CD14-positive monocyte (primary cell): ENCODE results near the gene MSMO1. TPM values are rescaled to one million over a fixed set of nuclear protein-coding genes. Genes with fewer than 3 reads are reported as not detected.

Experiments used
- DNase-seq, 3 donors: peaks; one replicate each; pipeline ENCODE4 v3.0.0-alpha.2; 2011 to 2022
- H2AFZ ChIP-seq: 2 replicates; pipeline ENCODE4 v1.6.0; 2012; ENCODE audit warnings: mild to moderate bottlenecking, low read depth, low read length, inconsistent platforms; ENCODE audit not compliant: insufficient read depth, poor library complexity, severe bottlenecking
- H3K27ac ChIP-seq, 2 donors: 1 replicate in 1 of 2; 2 replicates in 1 of 2; pipeline ENCODE4 v1.5.1; 2012 to 2013; ENCODE audit warnings: low read length in 2 of 2, control low read depth in 1 of 2, inconsistent platforms in 1 of 2, low read depth in 1 of 2, mild to moderate bottlenecking in 1 of 2
- H3K27me3 ChIP-seq, 2 donors: one replicate each; pipeline versions ENCODE4 v1.6.0 to v1.6.1; 2011 to 2013; ENCODE audit warnings: low read length in 2 of 2; ENCODE audit not compliant: control insufficient read depth in 2 of 2, insufficient read depth in 2 of 2
- H3K36me3 ChIP-seq, 2 donors: replicated peaks in 1 of 2; 1 replicate in 1 of 2; 2 replicates in 1 of 2; pipeline versions ENCODE4 v1.5.1 to v1.6.1; 2012 to 2013; ENCODE audit warnings: low read length in 2 of 2, control low read depth in 1 of 2, inconsistent platforms in 1 of 2, mild to moderate bottlenecking in 1 of 2; ENCODE audit not compliant: insufficient read depth in 2 of 2, control insufficient read depth in 1 of 2
- H3K4me1 ChIP-seq, 2 donors: 1 replicate in 1 of 2; 2 replicates in 1 of 2; pipeline versions ENCODE4 v1.5.1 to v1.6.1; 2012 to 2013; ENCODE audit warnings: low read length in 2 of 2, control low read depth in 1 of 2, inconsistent platforms in 1 of 2, mild to moderate bottlenecking in 1 of 2, moderate library complexity in 1 of 2; ENCODE audit not compliant: insufficient read depth in 2 of 2, control insufficient read depth in 1 of 2
- H3K4me2 ChIP-seq: replicated peaks from 2 replicates; pipeline ENCODE3; 2012; ENCODE audit warnings: low read length, moderate library complexity, mild to moderate bottlenecking; ENCODE audit not compliant: poor library complexity, severe bottlenecking; ENCODE audit errors: extremely low read depth
- H3K4me3 ChIP-seq, 3 experiments: fragments of 200-600 bp in 1 of 3; sonication (generic) in 1 of 3; replicated peaks in 1 of 3; 1 replicate in 2 of 3; 2 replicates in 1 of 3; pipeline ENCODE4 v1.5.1; 2011 to 2013; ENCODE audit warnings: low read length in 3 of 3, mild to moderate bottlenecking in 3 of 3, control low read depth in 2 of 3, low read depth in 2 of 3, inconsistent platforms in 1 of 3, moderate library complexity in 1 of 3
- H3K79me2 ChIP-seq: 2 replicates; pipeline ENCODE4 v1.6.0; 2012; ENCODE audit warnings: mild to moderate bottlenecking, control low read depth, inconsistent platforms, low read length, moderate library complexity; ENCODE audit not compliant: insufficient read depth
- H3K9ac ChIP-seq: 2 replicates; pipeline ENCODE4 v1.6.0; 2017; ENCODE audit warnings: low read length, mild to moderate bottlenecking; ENCODE audit not compliant: insufficient read depth, poor library complexity, severe bottlenecking
- H3K9me3 ChIP-seq, 2 donors: replicated peaks in 1 of 2; 1 replicate in 1 of 2; 2 replicates in 1 of 2; pipeline versions ENCODE4 v1.5.1 to v1.6.1; 2012 to 2013; ENCODE audit warnings: low read length in 2 of 2, control low read depth in 1 of 2; ENCODE audit not compliant: control insufficient read depth in 1 of 2, insufficient read depth in 1 of 2
- H4K20me1 ChIP-seq: 2 replicates; pipeline ENCODE4 v1.6.0; 2012; ENCODE audit warnings: mild to moderate bottlenecking, low read length, control low read depth, moderate library complexity; ENCODE audit not compliant: insufficient read depth
- H3K27ac Mint-ChIP-seq, 7 donors: one replicate each; pipeline ENCODE4 v1.8.0; 2020; ENCODE audit warnings: mild to moderate bottlenecking in 7 of 7, mixed read lengths in 7 of 7, moderate library complexity in 6 of 7, inconsistent platforms in 2 of 7
- H3K27me3 Mint-ChIP-seq, 3 donors: one replicate each; pipeline ENCODE4 v1.8.0; 2021 to 2022; ENCODE audit warnings: low read depth in 3 of 3, mild to moderate bottlenecking in 3 of 3, mixed read lengths in 3 of 3, moderate library complexity in 3 of 3, inconsistent platforms in 1 of 3
- H3K36me3 Mint-ChIP-seq, 2 donors: one replicate each; pipeline ENCODE4 v1.8.0; 2020; ENCODE audit warnings: mixed read lengths in 2 of 2, inconsistent platforms in 1 of 2, mild to moderate bottlenecking in 1 of 2
- H3K4me1 Mint-ChIP-seq: one replicate; pipeline ENCODE4 v1.8.0; 2020; ENCODE audit warnings: mild to moderate bottlenecking, mixed read lengths
- H3K4me3 Mint-ChIP-seq, 2 donors: one replicate each; pipeline ENCODE4 v1.8.0; 2020; ENCODE audit warnings: mild to moderate bottlenecking in 2 of 2, mixed read lengths in 2 of 2, moderate library complexity in 1 of 2
- H3K9me3 Mint-ChIP-seq, 7 donors: one replicate each; pipeline ENCODE4 v1.8.0; 2020 to 2022; ENCODE audit warnings: mixed read lengths in 7 of 7, mild to moderate bottlenecking in 6 of 7, moderate library complexity in 6 of 7, inconsistent platforms in 2 of 7
- CTCF ChIP-seq: fragments of 200-600 bp; IDR thresholded peaks from one replicate; pipeline ENCODE4 v1.8.0; 2022; ENCODE audit warnings: antibody characterized with exemption, mild to moderate bottlenecking
- WGBS: methylation state at CpG from one replicate; pipeline ENCODE4 v1.1.5; 2013; ENCODE audit warnings: missing lambda C conversion rate; ENCODE audit not compliant: insufficient coverage; 5-methylcytosine and 5-hydroxymethylcytosine counted together
- intact Hi-C, 2 donors: fragments of 100-400 bp; cut with micrococcal nuclease; formaldehyde crosslinking; loops; one replicate each; pipeline versions ENCODE4 v1.15.0 to v1.15.1; 2023
- polyA plus RNA-seq, 3 donors: library from polyadenylated mRNA; depleted of rRNA in 1 of 3; unstranded in 2 of 3; stranded (reverse) in 1 of 3; fragments of 300-500 nt in 2 of 3; fragments of >200 nt in 1 of 3; fragmentation: Illumina TruSeq in 2 of 3; gene quantifications; 1 replicate in 2 of 3; 2 replicates in 1 of 3; pipeline ENCODE4 v1.2.3, GENCODE V29; 2012 to 2021

MSMO1 gene
- polyA plus RNA-seq, 3 donors, result 3.1 to 7.6 (median 6.0) TPM

DNA sequence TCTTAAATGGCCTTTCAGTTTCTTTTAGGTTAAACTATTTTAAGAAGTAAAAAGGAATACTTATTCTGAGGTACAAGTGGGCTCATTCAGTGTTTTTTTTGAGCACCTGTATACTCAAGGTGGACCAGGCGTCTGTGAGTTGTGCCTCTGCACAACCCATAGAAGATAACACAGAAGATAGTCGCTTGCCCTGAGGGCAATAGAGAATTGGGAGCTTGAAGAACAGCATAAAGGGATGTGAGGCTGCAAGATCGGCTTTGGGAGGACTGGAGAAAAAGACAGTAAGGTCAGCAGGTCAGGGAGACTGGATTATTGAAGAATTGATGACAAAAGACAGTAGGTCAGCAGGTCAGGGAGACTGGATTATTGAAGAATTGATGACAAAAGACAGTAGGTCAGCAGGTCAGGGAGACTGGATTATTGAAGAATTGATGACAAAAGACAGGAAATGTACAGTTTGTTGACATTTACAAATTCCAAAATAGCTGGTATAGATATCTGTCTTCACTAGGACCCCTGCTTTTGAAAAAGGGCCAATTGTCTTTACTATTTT, 54.4 kb downstream of the MSMO1 start:
- no peak overlapping the region for H3K27ac ChIP-seq
- no peaks in the 10 kb centered on the region for H3K36me3 ChIP-seq
- peaks cover 8 to 12% of the 10 kb centered on the region in 2 donors for H3K4me1 ChIP-seq
- 97% methylated on average over 3 of the region's 3 CpGs for WGBS
- no peaks in the 10 kb centered on the region for H3K9me3 ChIP-seq
- no peak overlapping the region for H3K9ac ChIP-seq
- no peak overlapping the region for H3K4me3 ChIP-seq
- Mint-ChIP-seq H3K27me3 (peaks cover 20 to 49% (median 45%) of the 10 kb centered on the region in 3 donors), H3K36me3 (peaks cover 0 to 4% of the 10 kb centered on the region in 2 donors), H3K4me1 (peaks cover 10% of the 10 kb centered on the region), H3K27ac (no peak overlapping the region), H3K9me3 (peaks cover 0 to 4% (median 0%) of the 10 kb centered on the region in 7 donors), H3K4me3 (peak overlapping the region in 1 of 2 donors; percentile 5)
- no peak for DNase-seq
- intact Hi-C loops, result no loop called here
- H2AFZ ChIP-seq, result no peak overlapping the region
- H3K79me2 ChIP-seq, result no peaks in the 10 kb centered on the region
- H4K20me1 ChIP-seq, result no peaks in the 10 kb centered on the region
- no peak overlapping the region for H3K4me2 ChIP-seq
- H3K27me3 ChIP-seq, result peaks cover 32 to 67% of the 10 kb centered on the region in 2 donors
- no peak for TF ChIP-seq CTCF

- H3K36me3 Mint-ChIP-seq, result peaks cover 0 to 4% of the 10 kb centered on the region in 2 donors
- H3K9me3 Mint-ChIP-seq, result peaks cover 0 to 4% (median 0%) of the 10 kb centered on the region in 7 donors
- DNase-seq, result no peak
- no CpG with 5 or more reads among the region's 1 CpG for WGBS
- H2AFZ ChIP-seq, result no peak overlapping the region
- H4K20me1 ChIP-seq, result no peaks in the 10 kb centered on the region
- H3K27ac ChIP-seq, result no peak overlapping the region
- intact Hi-C loops, result no loop called here
- H3K79me2 ChIP-seq, result no peaks in the 10 kb centered on the region
- no peak overlapping the region for H3K4me3 Mint-ChIP-seq
- no peak overlapping the region for H3K4me3 ChIP-seq
- no peak overlapping the region for H3K9ac ChIP-seq
- H3K4me1 ChIP-seq, result peaks cover 8 to 12% of the 10 kb centered on the region in 2 donors
- no peaks in the 10 kb centered on the region for H3K36me3 ChIP-seq
- H3K27ac Mint-ChIP-seq, result no peak overlapping the region
- H3K27me3 Mint-ChIP-seq, result peaks cover 18 to 43% (median 43%) of the 10 kb centered on the region in 3 donors
- no peak for TF ChIP-seq CTCF
- H3K4me1 Mint-ChIP-seq, result peaks cover 10% of the 10 kb centered on the region
- H3K27me3 ChIP-seq, result peaks cover 26 to 62% of the 10 kb centered on the region in 2 donors
- H3K9me3 ChIP-seq, result no peaks in the 10 kb centered on the region
- H3K4me2 ChIP-seq, result no peak overlapping the region
Observed at GRCh38 chr4:165382640-165383039, 55.2 kb downstream of the MSMO1 start.
